Right atrium auricular region (tissue), 2 donors: ENCODE results near the gene IFTAP. TPM values are rescaled to one million over a fixed set of nuclear protein-coding genes. Genes with fewer than 3 reads are reported as not detected.
"Not testable (repeated sequence)": the region's sequence is repeated elsewhere in the genome, so short reads cannot be mapped to it uniquely, and the experiment has no call there.

Experiments used
- DNase-seq: peaks from one replicate; pipeline ENCODE4 v3.0.0-alpha.2; 2019; ENCODE audit warnings: low spot score
- H3K27ac ChIP-seq, 2 donors: fragments of 200-600 bp; sonication (generic); 1 replicate in 1 of 2; 2 replicates in 1 of 2; pipeline ENCODE4 v1.5.1; 2016 to 2019
- H3K27me3 ChIP-seq, 2 donors: fragments of 200-600 bp; sonication (generic); one replicate each; pipeline versions ENCODE4 v1.5.1 to v1.6.0; 2017 to 2019
- H3K36me3 ChIP-seq: fragments of 200-600 bp; sonication (generic); one replicate; pipeline ENCODE4 v1.5.1; 2016
- H3K4me1 ChIP-seq, 2 donors: fragments of 200-600 bp; sonication (generic); one replicate each; pipeline versions ENCODE4 v1.5.1 to v1.6.0; 2017 to 2019
- H3K4me3 ChIP-seq, 2 donors: fragments of 200-600 bp; sonication (generic); 1 replicate in 1 of 2; 2 replicates in 1 of 2; pipeline ENCODE4 v1.5.1; 2017 to 2019; ENCODE audit warnings: mild to moderate bottlenecking in 1 of 2, moderate library complexity in 1 of 2
- H3K9me3 ChIP-seq, 2 donors: fragments of 200-600 bp; sonication (generic); one replicate each; pipeline ENCODE4 v1.5.1; 2019
- total RNA-seq, 2 donors: library from RNA; depleted of rRNA; stranded (reverse); fragments of >200 nt; gene quantifications; one replicate each; pipeline ENCODE4 v1.1.0, GENCODE V29; 2016
- TF ChIP-seq, protein P1 (sequence below), 2 donors: fragments of 200-600 bp; sonication (generic); IDR thresholded peaks; one replicate each; pipeline ENCODE4 v1.5.1; 2019; ENCODE audit warnings: antibody characterized with exemption in 2 of 2

IFTAP gene, protein sequence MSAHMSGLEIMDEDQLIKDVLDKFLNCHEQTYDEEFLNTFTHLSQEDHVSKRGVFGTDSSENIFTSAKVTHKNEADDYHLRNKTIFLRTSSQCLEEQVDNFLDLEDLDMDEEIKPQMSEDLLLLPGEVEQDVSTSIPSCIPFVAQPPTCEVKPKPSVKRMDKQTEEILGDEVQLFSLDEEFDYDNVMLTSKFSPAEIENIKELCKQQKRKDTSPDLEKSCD
- total RNA-seq: 10 to 100 TPM; 37.7 to 47.9 TPM

DNA sequence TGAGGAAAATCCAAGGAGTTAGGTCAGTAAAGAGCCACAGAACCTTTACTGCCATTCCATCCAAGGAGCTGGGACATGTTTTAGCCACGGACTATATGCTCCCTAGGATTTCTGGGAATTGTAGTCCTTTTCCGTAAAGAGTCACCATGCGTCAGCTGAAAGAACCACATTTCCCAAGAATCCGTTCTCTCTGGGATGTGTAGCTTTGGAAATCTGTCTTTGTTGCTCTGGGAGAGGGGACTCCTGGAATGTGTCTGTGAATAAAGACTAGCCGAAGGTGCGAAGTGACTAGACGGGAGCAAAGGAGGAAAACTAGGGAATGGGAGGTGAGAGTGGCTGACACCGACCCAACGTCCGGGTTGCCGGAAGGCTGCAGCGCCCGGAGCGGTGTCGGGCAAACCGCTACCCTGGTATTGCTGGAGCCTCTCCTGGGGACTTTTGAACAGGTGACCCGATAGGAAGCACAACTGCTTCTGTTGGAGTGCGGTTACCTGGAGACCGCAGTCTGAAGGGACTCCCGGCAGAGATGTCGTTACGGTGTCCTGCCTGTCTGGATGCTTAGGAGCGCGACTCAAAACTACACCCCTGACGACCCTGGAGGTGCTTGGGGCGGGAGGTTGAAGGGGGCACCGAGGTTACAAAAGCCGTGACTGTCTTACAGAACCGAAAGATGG, at the start of gene IFTAP:
Gene IFTAP (plus strand): TSS at position 187 of the 674 bp plus-strand sequence. CDS start 15,602 bp downstream, outside the sequence.
- peak within 1 kb of the TSS; percentile 81 to 85 for H3K4me3 ChIP-seq
- H3K27me3 ChIP-seq: no peaks in the 10 kb centered on the region
- peaks cover 0 to 13% of the 10 kb centered on the region in 2 donors for H3K4me1 ChIP-seq
- H3K9me3 ChIP-seq: no peaks in the 10 kb centered on the region
- H3K27ac ChIP-seq: peak within 1 kb of the TSS; percentile 66 to 72
- peak; percentile 61 for DNase-seq
- TF ChIP-seq, protein P1, sequence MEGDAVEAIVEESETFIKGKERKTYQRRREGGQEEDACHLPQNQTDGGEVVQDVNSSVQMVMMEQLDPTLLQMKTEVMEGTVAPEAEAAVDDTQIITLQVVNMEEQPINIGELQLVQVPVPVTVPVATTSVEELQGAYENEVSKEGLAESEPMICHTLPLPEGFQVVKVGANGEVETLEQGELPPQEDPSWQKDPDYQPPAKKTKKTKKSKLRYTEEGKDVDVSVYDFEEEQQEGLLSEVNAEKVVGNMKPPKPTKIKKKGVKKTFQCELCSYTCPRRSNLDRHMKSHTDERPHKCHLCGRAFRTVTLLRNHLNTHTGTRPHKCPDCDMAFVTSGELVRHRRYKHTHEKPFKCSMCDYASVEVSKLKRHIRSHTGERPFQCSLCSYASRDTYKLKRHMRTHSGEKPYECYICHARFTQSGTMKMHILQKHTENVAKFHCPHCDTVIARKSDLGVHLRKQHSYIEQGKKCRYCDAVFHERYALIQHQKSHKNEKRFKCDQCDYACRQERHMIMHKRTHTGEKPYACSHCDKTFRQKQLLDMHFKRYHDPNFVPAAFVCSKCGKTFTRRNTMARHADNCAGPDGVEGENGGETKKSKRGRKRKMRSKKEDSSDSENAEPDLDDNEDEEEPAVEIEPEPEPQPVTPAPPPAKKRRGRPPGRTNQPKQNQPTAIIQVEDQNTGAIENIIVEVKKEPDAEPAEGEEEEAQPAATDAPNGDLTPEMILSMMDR (IDR thresholded peaks at IDR 0.05): no peak
- H3K36me3 ChIP-seq: no peaks in the 10 kb centered on the region

DNA sequence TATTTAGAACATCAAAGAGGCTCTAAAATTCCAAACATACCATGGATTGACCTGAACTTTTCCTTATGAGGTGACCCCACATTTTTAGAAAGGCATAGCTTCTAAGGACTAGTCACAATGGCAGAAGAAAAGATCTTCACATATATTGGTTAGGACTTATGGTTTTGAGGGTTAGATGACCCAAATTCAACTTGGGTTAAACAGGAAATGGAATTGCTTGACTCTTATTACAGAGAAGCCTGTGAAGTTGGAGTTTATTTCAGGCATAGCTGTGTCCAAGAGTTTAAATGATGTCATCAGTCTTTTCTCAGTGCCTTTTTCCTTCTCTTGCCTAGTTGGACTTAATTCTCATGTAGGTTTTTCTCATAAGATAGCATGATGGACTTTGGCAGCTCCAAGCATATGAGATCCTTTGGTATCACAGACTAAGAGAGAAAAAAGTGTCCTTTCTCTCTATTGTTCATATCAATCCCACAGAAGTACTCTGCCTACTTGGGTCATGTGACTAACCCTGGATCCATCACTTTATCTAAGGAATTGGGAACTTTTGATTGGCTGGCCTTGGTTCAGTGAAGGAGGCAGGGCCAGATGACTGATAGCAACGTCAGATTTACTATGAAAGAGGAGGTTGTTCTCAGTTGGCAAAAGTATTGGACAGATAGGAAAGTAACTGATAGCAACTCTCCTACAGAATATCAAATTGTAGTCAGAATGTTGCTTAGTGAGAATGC, 43.8 kb upstream of the IFTAP start:
- H3K4me3 ChIP-seq: no peak overlapping the region
- no peak overlapping the region for H3K27ac ChIP-seq
- H3K4me1 ChIP-seq: no peaks in the 10 kb centered on the region
- no peak for DNase-seq
- no peaks in the 10 kb centered on the region for H3K9me3 ChIP-seq
- H3K36me3 ChIP-seq: no peaks in the 10 kb centered on the region
- H3K27me3 ChIP-seq: no peaks in the 10 kb centered on the region
- TF ChIP-seq, protein P1 (IDR thresholded peaks at IDR 0.05): no peak

DNA sequence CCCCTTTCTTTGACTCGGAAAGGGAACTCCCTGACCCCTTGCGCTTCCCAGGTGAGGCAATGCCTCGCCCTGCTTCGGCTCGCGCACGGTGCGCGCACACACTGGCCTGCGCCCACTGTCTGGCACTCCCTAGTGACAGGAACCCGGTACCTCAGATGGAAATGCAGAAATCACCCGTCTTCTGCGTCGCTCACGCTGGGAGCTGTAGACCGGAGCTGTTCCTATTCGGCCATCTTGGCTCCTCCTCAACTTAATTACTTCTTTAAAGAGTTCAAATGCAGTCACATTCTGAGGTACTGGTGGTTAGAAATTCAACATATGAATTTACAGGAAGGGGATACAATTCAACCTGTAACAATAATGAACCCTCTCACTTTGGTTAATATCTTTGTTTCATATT, 36.9 kb upstream of the IFTAP start:
- not testable (repeated sequence) for H3K4me1 ChIP-seq, H3K27ac ChIP-seq, DNase-seq, H3K4me3 ChIP-seq, H3K36me3 ChIP-seq, H3K27me3 ChIP-seq
- peaks cover 0 to 17% of the 10 kb centered on the region in 2 donors for H3K9me3 ChIP-seq

DNA sequence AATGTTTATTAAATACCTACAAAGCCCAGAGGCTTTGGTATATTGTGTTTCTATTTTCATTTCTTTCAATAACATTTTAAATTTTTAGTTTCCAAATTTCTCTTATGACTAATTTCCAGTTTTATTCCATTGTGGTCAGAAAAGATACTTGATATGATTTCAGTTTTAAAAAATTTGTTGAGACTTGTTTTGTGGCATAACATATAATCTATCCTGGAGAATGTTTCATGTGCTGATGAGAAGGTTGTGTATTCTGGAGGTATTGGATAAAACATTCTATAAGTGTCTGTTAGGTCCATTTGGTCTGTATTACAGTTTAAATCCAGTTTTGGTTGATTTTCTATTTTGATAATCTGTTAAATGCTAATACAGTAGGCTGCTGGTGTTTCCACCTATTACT, 36.3 kb upstream of the IFTAP start:
- Histone ChIP-seq H3K4me3 (no peak overlapping the region), H3K9me3 (peaks cover 0 to 17% of the 10 kb centered on the region in 2 donors), H3K4me1 (no peaks in the 10 kb centered on the region), H3K36me3 (no peaks in the 10 kb centered on the region), H3K27me3 (no peaks in the 10 kb centered on the region), H3K27ac (no peak overlapping the region)
- DNase-seq: no peak
- TF ChIP-seq, protein P1 (IDR thresholded peaks at IDR 0.05): no peak

DNA sequence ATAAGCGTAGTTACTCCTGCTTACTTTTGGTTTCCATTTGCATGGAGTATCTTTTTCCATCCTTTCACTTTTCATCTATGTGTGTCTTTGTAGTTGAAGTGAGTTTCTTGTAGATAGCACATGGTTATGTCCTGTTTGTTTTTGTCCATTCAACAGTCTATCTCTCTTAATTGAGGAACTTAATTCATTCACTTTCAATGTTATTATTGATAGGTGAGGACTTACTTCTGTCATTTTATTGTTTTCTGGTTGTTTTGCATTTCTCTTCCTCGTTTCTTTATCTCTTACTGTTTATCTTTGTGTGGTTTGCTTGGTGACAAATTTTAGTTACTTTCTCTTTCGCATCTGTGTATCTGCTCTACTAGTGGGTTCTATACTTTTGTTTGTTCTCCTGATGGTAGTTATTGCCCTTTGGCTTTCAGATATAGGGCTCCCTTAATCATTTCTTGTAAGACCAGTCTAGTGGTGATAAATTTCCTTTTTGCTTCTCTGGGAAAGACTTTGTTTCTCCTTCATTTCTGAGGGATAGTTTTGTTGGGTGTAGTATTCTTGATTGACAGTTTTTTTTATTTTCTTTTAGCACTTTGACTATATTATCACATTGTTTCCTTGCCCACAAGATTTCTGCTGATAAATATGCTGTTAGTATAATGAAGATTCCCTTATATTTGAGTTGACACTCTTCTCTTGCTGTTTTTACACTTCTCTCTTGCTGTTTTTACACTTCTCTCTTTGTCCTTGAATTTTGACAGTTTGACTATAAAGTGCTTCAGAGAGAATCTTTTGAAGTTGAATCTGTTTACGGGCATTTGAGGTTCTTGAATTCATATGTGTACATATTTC, 35.5 kb upstream of the IFTAP start:
- no peaks in the 10 kb centered on the region for H3K27me3 ChIP-seq
- no peak overlapping the region for H3K27ac ChIP-seq
- no peak overlapping the region for H3K4me3 ChIP-seq
- no peaks in the 10 kb centered on the region for H3K4me1 ChIP-seq
- no peak for DNase-seq
- TF ChIP-seq, protein P1 (IDR thresholded peaks at IDR 0.05): no peak
- peaks cover 0 to 17% of the 10 kb centered on the region in 2 donors for H3K9me3 ChIP-seq
- no peaks in the 10 kb centered on the region for H3K36me3 ChIP-seq
